ENCODE results near the gene FGD4.

FGD4 gene

DNA sequence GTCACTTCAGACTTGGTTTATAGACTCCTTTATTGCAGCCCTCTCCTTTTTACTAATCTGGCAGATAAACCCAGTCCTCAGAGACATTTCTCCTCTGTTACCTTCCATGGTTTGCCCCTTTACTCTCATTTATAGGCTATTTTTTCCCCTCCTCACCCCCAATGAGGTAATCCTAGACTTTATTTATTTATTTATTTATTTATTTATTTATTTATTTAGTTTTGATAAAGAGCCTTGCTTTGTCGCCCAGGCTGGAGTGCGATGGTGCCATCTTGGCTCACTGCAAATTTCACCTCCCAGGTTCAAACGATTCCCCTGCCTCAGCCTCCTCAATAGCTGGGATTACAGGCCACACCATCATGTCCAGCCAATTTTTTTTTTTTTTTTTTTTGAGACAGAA lies 8.4 kb downstream of the FGD4 start:
- DNase-seq (ENCODE audit: low read depth) = no peak

DNA sequence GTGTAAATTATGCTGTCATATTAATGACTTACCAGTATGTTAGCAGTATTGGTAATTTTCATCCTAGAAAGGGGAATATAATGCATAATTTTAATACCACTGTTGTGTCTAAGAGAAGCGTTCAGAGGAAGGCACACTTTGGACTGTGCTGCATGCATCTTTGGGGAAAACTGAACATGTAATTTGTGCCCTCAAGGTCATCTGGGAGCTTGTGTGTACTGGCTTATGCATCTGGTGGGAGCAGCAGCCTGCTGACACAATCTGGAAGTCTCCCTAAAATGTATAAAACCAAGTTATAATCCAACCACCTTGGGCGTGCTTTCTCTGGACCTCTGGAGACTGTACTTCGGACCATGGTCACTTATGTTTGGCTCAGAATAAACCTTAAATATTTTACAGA lies 14.1 kb downstream of the FGD4 start:
- DNase-seq (ENCODE audit: low read depth) = no peak

DNA sequence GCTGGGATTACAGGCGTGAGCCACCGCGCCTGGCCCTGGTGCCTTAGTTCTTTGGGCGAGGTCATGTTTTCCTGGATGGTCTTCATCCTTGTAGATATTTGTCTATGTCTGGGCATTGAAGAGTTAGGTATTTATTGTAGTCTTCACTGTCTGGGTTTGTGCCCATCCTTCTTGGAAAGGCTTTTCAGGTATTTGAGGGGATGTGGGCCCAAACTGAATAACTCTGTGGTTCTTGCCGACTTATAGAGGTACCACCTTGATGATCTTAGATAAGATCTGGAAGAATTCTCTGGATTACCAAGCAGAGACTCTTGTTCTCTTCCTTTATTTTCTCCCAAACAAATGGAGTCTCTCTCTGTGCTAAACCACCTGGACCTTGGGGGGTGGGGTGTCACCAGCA lies 18.9 kb downstream of the FGD4 start:
- no peak for DNase-seq (ENCODE audit: low read depth)

DNA sequence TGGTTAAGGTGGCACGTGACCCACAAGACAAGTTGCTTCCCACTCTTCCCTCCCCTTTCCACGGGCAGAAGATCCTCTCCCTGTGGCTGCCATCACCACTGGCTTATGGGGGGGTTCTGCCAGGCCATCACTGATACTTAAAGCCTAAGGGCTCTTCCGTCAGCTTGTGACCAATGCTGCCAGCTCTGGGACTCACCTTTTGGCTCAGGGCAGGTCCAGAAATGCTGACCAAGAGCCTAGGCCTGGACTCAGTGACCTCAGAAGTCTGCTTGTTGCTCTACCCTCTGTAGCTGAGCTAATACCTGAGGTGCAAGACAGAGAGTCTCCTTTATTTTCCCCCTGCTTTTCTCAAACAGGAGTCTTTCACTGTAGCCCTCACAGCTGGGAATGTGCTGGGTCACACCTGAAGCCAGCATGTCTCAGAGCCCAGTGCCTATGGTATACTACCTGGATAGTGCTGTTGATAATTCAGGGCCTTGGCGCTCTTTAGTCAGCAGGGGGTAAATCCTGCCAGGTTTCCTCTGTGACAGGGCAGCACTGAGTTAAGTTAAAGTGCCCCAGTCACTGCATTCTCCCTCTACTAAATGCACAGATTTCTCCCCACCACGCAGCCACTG lies 19.7 kb downstream of the FGD4 start:
- DNase-seq (ENCODE audit: low read depth) = no peak

DNA sequence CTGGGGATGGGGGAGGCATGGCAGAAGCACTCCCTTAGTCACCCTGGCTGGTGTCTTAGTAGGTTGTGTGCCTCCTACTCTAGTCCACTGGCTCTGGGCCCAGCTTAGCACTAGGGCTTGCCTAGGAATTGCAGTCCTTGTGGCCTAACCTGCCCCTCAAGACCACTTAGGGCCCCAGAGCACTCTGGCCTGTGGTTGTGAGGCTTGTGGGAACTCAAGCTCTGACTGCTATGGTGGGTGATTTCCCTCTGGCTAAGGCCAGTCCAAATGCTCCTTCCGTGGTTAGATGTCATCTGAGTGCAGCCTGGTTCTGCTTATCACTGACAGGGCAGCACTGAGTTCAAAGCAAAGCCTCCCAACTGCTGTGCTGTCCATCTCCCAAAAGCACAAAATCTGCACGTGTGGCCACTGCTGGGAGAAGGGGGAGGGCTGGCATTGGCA lies 20.2 kb downstream of the FGD4 start:
- DNase-seq (ENCODE audit: low read depth) = no peak

DNA sequence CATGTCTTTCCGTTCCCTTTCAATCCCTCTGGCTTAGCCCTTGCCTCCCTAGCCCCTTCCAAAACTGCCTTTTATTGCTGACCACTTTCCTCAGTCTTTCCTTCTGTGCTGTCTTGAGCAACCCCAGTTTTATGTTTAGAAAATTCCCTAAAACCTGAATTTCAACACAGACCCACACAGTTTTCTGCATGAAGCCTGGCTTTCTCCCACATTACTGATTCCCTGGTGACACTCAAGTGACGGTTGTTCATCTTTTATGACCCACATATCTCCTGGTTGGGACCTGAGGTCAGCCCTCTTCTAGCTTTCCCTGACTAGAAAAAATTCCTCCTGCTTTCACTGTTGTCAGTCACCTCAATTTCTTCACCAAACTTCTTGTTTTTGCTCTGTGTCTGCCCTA lies 21.0 kb downstream of the FGD4 start:
- DNase-seq (ENCODE audit: low read depth) = no peak

DNA sequence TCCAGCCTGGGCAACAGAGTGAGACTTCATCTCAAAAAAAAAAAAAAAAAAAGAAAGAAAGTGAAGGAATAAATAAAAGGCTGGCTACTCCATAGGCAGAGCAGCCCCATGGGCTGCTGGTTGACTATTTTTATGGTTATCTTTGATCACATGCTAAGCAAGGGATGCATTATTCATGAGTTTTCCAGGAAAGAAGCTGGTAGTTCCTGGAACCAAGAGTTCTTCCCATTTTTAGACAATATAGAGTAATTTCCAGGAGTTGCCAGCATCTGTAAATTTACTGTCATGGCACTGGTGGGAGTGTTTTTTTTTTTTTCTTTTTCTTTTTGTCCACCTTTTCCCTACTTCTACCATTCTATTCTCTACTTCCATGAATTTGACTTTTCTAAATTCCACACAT lies 24.2 kb downstream of the FGD4 start:
- DNase-seq (ENCODE audit: low read depth) = no peak

DNA sequence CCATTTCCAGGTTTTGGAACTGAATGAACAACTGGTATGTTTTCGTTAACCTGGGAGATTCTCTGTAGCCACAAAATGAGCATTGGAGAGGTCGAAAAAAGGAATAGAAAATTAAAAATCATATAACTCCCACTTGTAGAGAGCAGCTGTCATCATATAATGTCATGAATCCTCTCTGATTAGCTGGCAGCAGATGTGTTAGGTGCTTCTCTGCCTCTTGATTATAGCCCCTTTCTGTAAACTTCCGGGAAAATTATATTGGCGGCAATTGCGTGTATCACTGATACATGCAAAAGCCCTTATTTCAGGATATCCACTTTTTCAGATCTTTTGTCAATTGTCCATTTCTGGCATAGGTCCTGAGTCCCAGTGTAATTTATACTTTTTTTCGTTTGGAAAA lies 31.7 kb downstream of the FGD4 start:
- no peak for DNase-seq (ENCODE audit: low read depth)

DNA sequence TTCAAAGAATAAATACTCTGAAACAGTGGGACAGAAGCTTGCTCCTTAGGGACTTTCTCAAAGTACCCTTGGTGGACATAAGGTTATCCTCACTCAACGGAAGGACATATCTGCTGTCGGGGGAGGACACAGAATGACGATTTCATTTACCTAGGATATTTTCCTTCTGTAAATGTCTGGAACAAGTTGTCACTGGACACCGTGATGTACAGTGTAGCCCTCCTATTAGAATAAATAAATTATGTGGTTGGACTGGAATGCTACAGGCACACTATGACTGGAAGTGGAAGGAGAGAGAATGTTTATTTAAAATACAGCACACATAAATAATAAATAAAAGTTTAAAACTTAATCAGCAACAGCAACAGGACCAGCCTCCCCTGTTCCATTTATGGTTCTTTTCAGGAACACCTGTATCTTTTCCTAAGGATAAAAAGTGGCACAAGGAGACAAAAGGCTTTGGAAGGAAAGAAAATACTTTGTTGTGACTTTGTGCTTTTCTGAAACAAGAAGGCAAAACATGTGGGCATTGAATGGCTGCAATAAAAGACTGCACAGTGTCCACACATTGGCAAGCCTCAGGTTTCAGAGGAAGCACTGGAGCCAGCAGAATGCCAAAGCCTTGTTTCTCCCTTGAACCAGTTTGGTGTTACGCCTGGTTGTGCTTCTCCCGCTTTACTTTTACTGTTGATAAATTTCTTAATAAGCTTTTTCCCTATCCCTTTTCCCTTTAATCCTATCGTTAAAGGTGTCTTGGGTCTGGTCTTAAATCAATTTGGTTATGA lies 36.8 kb downstream of the FGD4 start:
- DNase-seq (ENCODE audit: low read depth) = no peak

DNA sequence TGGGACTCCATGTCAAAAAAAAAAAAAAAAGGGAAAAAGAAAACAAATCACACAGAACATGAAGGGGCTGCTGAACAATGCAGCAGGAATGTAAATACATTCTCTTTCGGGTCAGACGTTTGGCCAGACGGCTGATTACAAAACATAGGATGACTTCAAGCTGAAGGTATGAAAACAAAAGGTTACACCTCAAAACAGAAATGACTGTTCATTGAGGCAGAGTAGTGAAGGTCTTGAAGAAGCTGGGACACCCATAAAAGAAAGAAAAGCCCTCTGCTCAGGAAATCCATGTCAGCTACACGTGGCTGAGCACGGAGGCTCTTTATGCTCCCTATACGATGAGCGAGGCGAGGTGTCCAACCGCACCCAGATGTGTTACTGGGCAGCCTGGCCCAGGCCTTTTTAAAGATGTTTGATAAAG lies 37.7 kb downstream of the FGD4 start:
- peak; percentile 89 for DNase-seq (ENCODE audit: low read depth)

DNA sequence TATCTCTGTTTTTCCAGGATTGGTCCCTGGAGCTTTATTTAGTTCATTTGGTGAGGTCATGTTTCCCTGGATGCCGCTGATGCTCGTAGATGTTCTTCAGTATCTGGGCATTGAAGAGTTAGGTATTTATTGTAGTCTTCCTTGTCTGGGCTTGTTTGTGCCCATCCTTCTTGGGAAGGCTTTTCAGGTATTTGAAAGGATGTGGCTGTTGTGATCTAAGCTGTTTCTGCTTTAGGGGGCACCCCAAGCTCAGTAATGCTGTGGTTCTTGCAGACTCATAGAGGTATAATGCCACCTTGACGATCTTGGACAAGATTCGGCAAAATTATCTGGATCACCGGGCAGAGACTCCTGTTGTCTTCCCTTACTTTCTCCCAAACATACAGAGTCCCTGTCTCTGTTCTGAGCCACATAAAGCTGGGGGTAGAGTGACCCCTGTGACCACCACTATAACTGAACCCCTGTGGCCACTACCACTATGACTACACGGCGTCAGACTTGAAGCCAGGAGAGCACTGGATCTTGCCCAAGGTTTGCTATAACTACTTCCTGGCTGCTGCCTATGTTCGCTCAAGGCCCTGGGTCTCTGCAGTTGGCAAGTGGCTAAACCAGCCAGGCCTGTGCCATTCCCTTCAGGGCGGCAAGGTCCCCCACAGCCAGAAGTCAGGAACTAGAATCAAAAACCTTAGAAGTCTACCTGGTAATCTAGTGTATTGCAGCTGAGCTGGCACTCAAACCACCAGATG lies 40.9 kb downstream of the FGD4 start:
- DNase-seq (ENCODE audit: low read depth) = no peak

DNA sequence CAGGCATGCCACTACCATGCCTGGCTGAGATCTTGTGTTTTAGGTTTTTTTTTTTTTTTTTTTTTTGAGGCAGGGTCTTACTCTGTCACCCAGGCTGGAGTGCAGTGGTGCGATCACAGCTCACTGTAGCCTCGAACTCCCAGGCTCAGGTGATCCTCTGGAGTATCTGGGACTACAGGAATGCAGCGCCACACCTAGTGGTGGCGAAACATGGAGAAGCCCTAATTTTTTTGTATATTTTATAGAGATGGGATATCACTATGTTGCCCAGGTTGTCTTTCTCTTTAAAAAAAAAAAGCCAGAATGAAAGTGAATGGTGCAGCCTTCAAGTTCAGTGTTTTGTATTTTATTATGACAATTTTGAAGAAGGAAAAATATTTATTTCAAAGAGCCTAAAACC lies 44.1 kb downstream of the FGD4 start:
- no peak for DNase-seq (ENCODE audit: low read depth)

DNA sequence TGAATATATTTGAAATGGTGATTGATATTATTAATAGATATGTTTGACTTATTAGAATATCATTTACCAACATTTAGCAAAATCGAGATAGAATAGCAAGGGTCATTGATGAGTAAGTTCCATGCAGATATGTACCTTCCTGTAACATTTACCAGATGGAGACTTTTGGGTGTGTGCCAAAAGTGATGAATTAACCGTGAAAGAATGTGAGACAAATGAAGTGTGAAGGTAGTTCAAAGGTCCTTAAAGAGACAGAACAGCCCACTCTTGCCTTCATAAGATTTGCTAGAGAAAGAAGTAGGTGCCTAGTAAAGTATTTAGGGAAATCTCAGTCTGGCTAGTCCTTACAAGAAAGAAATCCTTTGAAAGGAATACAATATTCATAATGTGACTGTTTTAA lies 45.5 kb downstream of the FGD4 start:
- peak; percentile 89 for DNase-seq (ENCODE audit: low read depth)

DNA sequence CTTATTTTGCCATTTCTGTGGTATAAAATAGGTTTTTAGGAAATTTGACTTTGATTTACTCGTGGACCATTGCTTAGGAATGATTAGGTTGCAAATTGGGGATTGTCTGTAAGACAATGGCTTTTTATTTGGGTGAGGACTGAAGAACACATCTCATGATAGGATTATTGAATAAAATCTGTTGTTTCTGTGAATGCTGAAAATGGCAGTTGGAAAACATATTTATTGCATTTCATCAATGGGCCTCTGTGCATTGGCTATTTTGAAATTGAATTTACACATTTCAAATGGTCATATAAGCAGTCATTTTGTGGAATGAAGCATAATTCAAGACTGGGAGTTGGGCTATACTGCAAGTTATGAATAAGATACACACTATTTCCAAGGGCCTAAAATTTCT lies 46.0 kb downstream of the FGD4 start:
- DNase-seq (ENCODE audit: low read depth) = no peak

DNA sequence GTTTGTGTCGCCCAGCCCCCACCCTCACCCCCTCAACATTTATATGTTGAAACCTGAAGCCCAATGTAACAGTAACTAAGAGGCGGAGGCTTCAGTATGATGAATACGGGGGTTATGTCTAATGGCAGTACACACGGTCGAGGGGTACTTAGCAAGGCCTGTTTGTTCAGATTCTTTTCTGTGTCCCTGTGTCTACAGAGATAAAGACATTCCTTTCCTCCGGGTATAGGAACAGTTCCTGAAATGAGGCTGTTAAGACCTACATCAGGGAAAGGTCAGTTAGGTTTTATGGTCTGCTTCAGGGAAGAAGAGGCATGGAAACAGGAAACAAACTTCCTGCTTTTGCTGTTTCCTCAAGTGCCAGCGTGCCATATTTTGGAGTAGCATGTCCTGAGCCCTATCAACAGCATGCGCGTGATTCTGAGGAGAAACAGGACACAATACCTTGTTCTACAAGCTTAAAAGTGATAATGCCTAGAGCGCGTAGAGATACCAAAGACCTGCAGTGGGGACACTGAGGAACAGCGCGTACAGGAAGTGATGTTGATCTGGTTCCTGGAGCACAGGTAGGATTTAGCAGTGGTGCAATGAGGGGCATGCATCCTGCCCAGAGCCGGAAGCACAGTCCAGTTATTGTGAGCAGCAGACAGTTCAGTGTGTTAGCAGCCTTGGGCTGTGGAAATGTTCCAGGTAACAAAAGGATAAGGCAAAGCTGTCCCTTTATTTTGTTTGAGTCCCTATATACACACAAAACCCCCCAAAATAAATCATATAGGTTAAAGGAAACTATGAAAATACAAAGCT lies 47.2 kb downstream of the FGD4 start:
- no peak for DNase-seq (ENCODE audit: low read depth)

DNA sequence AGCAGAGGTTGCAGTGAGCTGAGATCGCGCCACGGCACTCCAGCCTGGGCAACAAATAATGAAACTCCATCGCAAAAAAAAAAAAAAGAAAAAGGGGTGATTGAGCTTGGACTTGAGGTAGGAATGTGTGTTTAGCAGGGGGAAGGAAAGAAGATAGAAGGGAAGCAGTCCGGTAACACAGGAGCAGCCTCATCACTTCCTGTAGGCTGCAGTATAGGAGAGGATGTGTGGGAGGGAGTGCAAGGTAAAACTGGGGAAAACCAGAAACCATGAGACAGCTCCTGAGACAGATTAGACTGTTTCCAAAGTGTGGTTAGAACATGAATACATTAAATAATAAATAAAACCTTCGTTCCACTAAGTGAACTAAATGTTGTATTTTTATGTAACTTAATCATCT lies 49.2 kb downstream of the FGD4 start:
- DNase-seq (ENCODE audit: low read depth) = no peak

DNA sequence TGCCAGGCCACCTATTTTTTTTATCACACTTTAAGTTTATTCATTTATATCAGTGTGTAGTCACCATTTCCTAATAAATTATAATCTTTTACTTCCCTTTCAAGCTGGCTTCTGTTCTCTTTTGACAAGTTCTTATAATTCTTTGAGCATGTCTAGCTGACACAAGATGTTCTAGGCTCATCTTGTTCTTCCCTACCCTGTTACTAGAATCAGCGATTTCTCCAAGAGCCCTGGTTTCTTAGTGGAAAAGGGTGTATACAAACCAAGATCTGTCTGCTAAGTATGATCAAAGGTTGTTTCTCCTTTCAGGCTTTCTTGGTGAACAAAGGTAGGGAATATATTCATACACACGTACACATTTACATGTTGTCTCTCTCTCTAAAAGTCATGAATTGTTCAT lies 51.0 kb downstream of the FGD4 start:
- no peak for DNase-seq (ENCODE audit: low read depth)

DNA sequence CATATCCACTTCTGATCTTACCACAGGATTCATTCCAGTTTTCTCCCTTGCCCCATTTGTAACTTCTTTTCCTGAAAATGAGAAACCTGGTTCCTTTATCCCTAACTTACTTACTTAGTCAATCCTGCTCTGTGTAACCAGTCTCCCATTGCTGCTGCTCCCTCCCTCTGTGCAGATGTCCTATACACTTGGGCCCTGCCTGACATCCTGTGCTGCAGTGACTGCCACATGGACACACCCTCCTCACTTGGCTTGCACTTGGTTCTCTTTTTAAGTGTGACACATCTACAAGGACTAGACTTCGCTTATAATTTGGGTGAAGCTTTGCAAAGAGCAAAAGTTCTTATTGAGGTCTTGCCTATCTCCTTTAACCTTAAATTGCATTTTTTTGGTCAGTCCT lies 51.4 kb downstream of the FGD4 start:
- DNase-seq (ENCODE audit: low read depth) = no peak

DNA sequence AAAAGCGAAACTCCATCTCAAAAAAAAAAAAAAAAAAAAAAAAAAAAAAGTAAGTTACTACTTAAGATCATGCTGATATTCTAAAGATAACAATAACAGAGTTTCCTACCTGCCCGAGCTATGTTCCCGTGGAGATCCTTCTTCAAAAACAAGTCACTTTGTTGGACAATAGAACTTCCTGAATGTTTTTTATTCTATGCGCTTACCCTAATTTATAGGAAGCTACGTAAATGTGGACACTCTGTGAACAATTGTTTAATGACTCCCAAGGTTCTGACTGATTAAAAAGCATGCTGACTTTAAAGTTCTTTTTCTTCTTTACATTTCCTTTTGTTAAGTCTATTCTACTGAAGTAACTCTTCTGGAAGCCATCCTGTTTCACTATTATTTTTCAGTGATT lies 52.5 kb downstream of the FGD4 start:
- no peak for DNase-seq (ENCODE audit: low read depth)

DNA sequence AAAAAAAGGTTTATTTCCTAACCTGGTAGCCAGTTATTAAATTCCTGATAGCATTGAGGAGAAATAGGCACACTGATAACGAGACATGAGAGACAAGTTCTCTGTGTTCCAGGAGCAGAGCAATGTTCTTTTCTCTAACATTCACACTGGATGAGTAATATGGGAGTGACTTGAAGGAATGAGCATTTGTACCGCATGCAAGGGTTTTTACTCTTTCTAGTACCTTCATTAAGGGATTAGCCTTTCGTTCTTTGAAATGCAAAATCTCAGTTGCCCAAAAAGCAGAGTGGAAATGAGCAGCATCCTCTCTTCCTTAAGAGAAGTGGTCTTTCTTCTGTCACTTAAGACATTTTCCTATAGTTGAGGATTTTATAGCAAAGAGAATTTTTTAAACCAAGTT lies 54.7 kb downstream of the FGD4 start:
- DNase-seq (ENCODE audit: low read depth) = no peak

DNA sequence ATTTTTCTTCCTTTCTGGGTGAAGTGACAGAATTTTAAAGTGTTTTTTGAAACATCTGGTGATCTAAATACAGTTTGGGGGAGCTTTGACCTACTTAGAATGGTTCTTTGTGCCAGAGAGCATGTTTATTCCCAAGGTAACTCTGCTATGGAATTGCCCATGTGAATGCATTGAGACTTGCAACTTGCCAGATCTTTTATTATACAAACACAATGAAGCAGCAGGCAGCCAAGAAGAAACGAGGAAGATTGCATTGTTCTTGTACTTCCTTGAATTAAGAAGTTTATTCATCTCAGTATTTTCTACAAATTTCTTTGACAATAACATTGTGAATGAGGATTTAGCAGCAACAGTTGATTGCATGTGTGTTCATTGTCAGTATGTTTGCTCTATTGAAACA lies 55.5 kb downstream of the FGD4 start:
- DNase-seq (ENCODE audit: low read depth) = no peak

DNA sequence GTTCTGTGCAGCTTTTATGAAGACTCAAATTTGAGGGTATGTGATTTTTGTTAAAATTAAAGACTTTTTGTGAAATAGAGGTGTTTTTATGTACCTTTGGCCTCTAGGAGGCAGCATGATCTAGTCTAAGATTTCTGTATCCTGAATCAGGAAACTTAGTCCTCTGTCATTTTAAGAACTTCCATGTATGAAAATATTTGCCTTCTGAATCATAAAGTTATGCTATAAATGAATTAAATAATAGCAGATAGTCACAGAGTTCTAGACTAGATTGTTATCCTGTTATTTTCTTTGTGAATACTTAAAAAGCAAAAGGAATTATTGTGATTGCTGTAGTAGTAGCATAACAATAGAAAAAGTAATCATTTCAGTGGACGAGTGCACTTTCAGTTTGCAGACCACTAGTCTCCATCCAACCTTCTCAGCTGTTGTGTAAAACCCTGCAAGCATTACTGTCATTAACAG lies 56.3 kb downstream of the FGD4 start:
- peak; percentile 68 for DNase-seq (ENCODE audit: low read depth)
